Articular chondrocyte of knee joint (primary cell): ENCODE data around the gene REG3G. TPM values are rescaled to one million over a fixed set of nuclear protein-coding genes. Genes with fewer than 3 reads are reported as not detected.

Experiments used
- total RNA-seq: library from RNA; depleted of rRNA; stranded (reverse); fragments of >200 nt; gene quantifications from 2 replicates; pipeline ENCODE4 v1.2.3, GENCODE V29; 2012

The REG3G gene
- not detected in 2 replicates for total RNA-seq

DNA sequence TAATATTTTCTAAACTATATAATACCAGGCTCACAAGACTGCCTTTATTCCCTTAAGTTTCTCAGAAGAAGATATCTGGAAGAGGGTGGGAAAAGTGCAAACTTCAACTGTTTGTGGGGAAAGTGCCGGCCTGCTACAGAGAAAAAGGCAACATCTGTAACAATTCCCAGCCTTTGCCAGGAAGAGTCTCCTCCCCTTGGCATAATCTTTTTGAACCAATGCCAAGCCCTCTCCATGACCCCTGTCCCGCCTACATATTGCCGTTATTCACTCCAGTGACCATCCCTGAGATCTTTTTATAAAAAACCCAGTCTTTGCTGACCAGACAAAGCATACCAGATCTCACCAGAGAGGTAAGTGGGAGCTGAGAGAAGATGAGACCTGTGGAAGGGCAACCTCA is at the start of gene REG3G:
TSS of gene REG3G (plus strand) at position 282 of the 400 bp plus-strand sequence. CDS start 392 bp downstream, outside the sequence.

Other genes with a start within 250 kb of the REG3G start
- gene REG1B, start 62.3 kb downstream of the REG3G start, total RNA-seq: not detected in 2 replicates
- gene REG1A, start 94.8 kb downstream of the REG3G start, total RNA-seq: not detected in 2 replicates
- gene REG3A, start 134.1 kb downstream of the REG3G start, total RNA-seq: not detected in 2 replicates